Liver (tissue), 9 donors: ENCODE data around the gene DDIT4. TPM values are rescaled to one million over a fixed set of nuclear protein-coding genes. Genes with fewer than 3 reads are reported as not detected.

Experiments used
- DNase-seq: peaks from one replicate; pipeline ENCODE4 v3.0.0-alpha.2; 2017; ENCODE audit warnings: low spot score
- H3K27ac ChIP-seq, 2 donors: one replicate each; pipeline ENCODE4 v1.7.0; 2013; ENCODE audit warnings: inconsistent platforms in 2 of 2, low read length in 2 of 2, control low read depth in 1 of 2, low read depth in 1 of 2, mild to moderate bottlenecking in 1 of 2
- H3K27me3 ChIP-seq, 4 donors: one replicate each; pipeline versions ENCODE4 v1.6.1 to v1.7.0; 2013; ENCODE audit warnings: low read length in 3 of 4, inconsistent platforms in 1 of 4, mild to moderate bottlenecking in 1 of 4, moderate library complexity in 1 of 4; ENCODE audit not compliant: control insufficient read depth in 4 of 4, insufficient read depth in 4 of 4
- H3K36me3 ChIP-seq, 4 donors: one replicate each; pipeline versions ENCODE4 v1.6.1 to v1.7.0; 2013; ENCODE audit warnings: low read length in 3 of 4, mild to moderate bottlenecking in 3 of 4, low read depth in 1 of 4, moderate library complexity in 1 of 4; ENCODE audit not compliant: control insufficient read depth in 4 of 4, insufficient read depth in 3 of 4
- H3K4me1 ChIP-seq, 4 donors: one replicate each; pipeline versions ENCODE4 v1.6.1 to v1.7.0; 2013; ENCODE audit warnings: low read length in 3 of 4, mild to moderate bottlenecking in 3 of 4, moderate library complexity in 1 of 4; ENCODE audit not compliant: control insufficient read depth in 4 of 4, insufficient read depth in 4 of 4
- H3K4me3 ChIP-seq, 3 donors: one replicate each; pipeline versions ENCODE4 v1.6.1 to v1.7.0; 2013; ENCODE audit warnings: low read length in 3 of 3, control low read depth in 1 of 3, low read depth in 1 of 3, mild to moderate bottlenecking in 1 of 3
- H3K9ac ChIP-seq, 2 donors: one replicate each; pipeline ENCODE4 v1.7.0; 2013; ENCODE audit warnings: low read length in 2 of 2, mild to moderate bottlenecking in 2 of 2, moderate library complexity in 2 of 2, control low read depth in 1 of 2, low read depth in 1 of 2
- H3K9me3 ChIP-seq, 4 donors: one replicate each; pipeline versions ENCODE4 v1.6.1 to v1.7.0; 2013; ENCODE audit warnings: low read length in 3 of 4; ENCODE audit not compliant: control insufficient read depth in 4 of 4
- CTCF ChIP-seq: fragments of 150-350 bp; IDR thresholded peaks from 2 replicates; pipeline ENCODE4 v1.5.1; 2017; ENCODE audit warnings: improper control_type of control experiment, low read depth, low read length; ENCODE audit not compliant: missing input control
- FOXA1 ChIP-seq: IDR thresholded peaks from 2 replicates; pipeline ENCODE4 v1.6.1; 2016; ENCODE audit warnings: antibody characterized with exemption
- FOXA2 ChIP-seq: IDR thresholded peaks from 2 replicates; pipeline ENCODE4 v1.6.1; 2016; ENCODE audit warnings: antibody characterized with exemption
- HNF4A ChIP-seq, 2 donors: conservative IDR thresholded peaks; 2 replicates each; pipeline ENCODE4 v1.6.1; 2016; ENCODE audit warnings: antibody characterized with exemption in 2 of 2, mild to moderate bottlenecking in 2 of 2
- HNF4G ChIP-seq: IDR thresholded peaks from 2 replicates; pipeline ENCODE4 v1.6.1; 2016; ENCODE audit warnings: antibody characterized with exemption
- JUND ChIP-seq, 2 donors: IDR thresholded peaks; 2 replicates each; pipeline ENCODE4 v1.6.1; 2016; ENCODE audit warnings: antibody characterized with exemption in 2 of 2
- MAX ChIP-seq: IDR thresholded peaks from 2 replicates; pipeline ENCODE4 v1.6.1; 2016; ENCODE audit warnings: antibody characterized with exemption
- NR2F2 ChIP-seq: IDR thresholded peaks from 2 replicates; pipeline ENCODE4 v1.6.1; 2016; ENCODE audit warnings: antibody characterized with exemption
- RAD21 ChIP-seq, 2 donors: IDR thresholded peaks; 2 replicates each; pipeline ENCODE4 v1.6.1; 2016; ENCODE audit warnings: antibody characterized with exemption in 2 of 2, mild to moderate bottlenecking in 2 of 2
- REST ChIP-seq: IDR thresholded peaks from 2 replicates; pipeline ENCODE4 v1.6.1; 2016; ENCODE audit warnings: antibody characterized with exemption, mild to moderate bottlenecking
- RXRA ChIP-seq, 2 donors: IDR thresholded peaks; 2 replicates each; pipeline ENCODE4 v1.6.1; 2017 to 2018; ENCODE audit warnings: antibody characterized with exemption in 2 of 2, mild to moderate bottlenecking in 1 of 2
- SP1 ChIP-seq: IDR thresholded peaks from 2 replicates; pipeline ENCODE4 v1.6.1; 2018; ENCODE audit warnings: antibody characterized with exemption, mild to moderate bottlenecking
- TAF1 ChIP-seq: conservative IDR thresholded peaks from 2 replicates; pipeline ENCODE4 v1.6.1; 2016; ENCODE audit warnings: antibody characterized with exemption, mild to moderate bottlenecking
- YY1 ChIP-seq: IDR thresholded peaks from 2 replicates; pipeline ENCODE4 v1.6.1; 2016; ENCODE audit warnings: antibody characterized with exemption, mild to moderate bottlenecking
- WGBS: extraction: QIAGEN DNeasy Blood & Tissue Kit; methylation state at CpG from one replicate; pipeline ENCODE4 v1.1.7; 2013; 5-methylcytosine and 5-hydroxymethylcytosine counted together
- polyA plus RNA-seq, 2 donors: library from polyadenylated mRNA; stranded (reverse) in 1 of 2; unstranded in 1 of 2; fragments of 200-250 nt in 1 of 2; fragments of >200 nt in 1 of 2; fragmentation: Nextera tagmentation in 1 of 2; extraction: Ambion mirVana in 1 of 2; gene quantifications; one replicate each; pipeline versions ENCODE4 v1.2.1 to v1.2.3, GENCODE V29; 2013 to 2015
- total RNA-seq, 2 donors: library from RNA; depleted of rRNA; stranded (reverse); fragments of >200 nt; gene quantifications; one replicate each; pipeline ENCODE4 v1.2.3, GENCODE V29; 2014
- donor health status: healthy.
- donor health status: healthy.
- donor health status: healthy.
- donor health status: healthy.
- donor health status: healthy.

The DDIT4 gene
- total and polyA plus RNA-seq, 4 donors = 18.4 to 69.0 (median 43.7) TPM

GRCh38 chr10:72276013-72276387 lies 2.3 kb downstream of the DDIT4 start (continued):
- TF ChIP-seq RXRA (IDR thresholded peaks at IDR 0.05) = peak in 1 of 2 donors; percentile 30
- no peak for TF ChIP-seq SP1
- peak; percentile 17 to 74 for TF ChIP-seq JUND (IDR thresholded peaks at IDR 0.05)
- TF ChIP-seq FOXA1 = peak; percentile 14
- TF ChIP-seq MAX = no peak
- TF ChIP-seq HNF4G = no peak
- TF ChIP-seq RAD21 (IDR thresholded peaks at IDR 0.05) = peak in 1 of 2 donors; percentile 10
- no peak for TF ChIP-seq REST

- TF ChIP-seq SP1 (peak; percentile 30), FOXA1 (no peak), RXRA (IDR thresholded peaks at IDR 0.05) (peak in 1 of 2 donors; percentile 22), NR2F2 (peak; percentile 60), HNF4A (conservative IDR thresholded peaks at IDR 0.05) (peak in 1 of 2 donors; percentile 51), YY1 (no peak), RAD21 (IDR thresholded peaks at IDR 0.05) (peak in 1 of 2 donors; percentile 37), TAF1 (no peak), CTCF (no peak), FOXA2 (no peak)
- WGBS = 37% methylated on average over 6 of the region's 6 CpGs
- peak overlapping the region; percentile 11 to 24 for H3K9ac ChIP-seq
Observed at GRCh38 chr10:72276421-72277339, 3.0 kb downstream of the DDIT4 start.

More at GRCh38 chr10:72276421-72277339, 3.0 kb downstream of the DDIT4 start:
- H3K9me3 ChIP-seq = no peaks in the 10 kb centered on the region
- DNase-seq = no peak
- peaks cover 0 to 5% (median 1%) of the 10 kb centered on the region in 4 donors for H3K36me3 ChIP-seq
- H3K4me3 ChIP-seq = no peak overlapping the region
- H3K27ac ChIP-seq = peak overlapping the region; percentile 97 to 98
- H3K4me1 ChIP-seq = peaks cover 3 to 35% (median 22%) of the 10 kb centered on the region in 4 donors
- no peaks in the 10 kb centered on the region for H3K27me3 ChIP-seq
